Fibroblast of peridontal ligament (primary cell): ENCODE data around the gene CD209.
A peak's percentile ranks its signal among the peaks of the same experiment; 100 is the strongest.

Experiments
- DNase-seq: peaks from one replicate; pipeline ENCODE4 v3.0.0-alpha.2; 2010; ENCODE audit errors: extremely low read depth

Gene CD209

DNA sequence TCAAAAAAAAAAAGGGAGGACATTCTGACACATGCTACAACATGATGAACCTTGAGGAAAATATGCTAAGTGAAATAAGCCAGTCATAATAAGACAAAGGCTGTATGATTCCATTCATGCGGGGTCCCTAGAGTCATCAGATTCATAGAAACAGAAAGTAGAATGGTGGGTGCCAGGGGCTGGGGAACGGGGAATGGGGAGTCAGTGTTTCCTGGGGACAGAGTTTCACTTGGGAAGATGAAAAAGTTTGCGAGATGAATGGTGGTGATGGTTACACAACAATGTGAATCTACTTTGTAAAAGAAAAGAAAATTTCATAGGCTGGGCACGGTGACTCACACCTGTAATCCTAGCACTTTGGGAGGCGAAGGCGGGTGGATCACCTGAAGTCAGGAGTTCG is 9.3 kb downstream of the CD209 start:
- no peak for DNase-seq

DNA sequence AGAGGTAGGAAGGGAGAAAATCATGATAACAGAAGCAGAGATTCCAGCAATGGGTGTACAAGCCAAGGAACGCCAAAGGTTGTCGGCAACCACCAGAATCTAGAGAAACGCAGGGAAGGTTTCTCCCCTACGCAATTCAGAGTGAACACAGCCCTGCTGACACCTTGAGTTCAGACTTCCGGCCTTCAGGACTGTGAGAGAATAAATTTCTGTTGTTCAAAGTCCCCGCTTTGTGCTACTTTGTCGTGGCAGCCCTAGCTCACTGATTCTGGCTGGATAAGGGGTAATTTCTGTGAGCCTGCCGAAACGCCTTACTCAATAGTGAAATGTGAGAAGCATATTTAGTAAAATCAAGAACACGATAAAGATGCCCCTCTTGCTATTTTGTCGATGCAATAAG is 10.1 kb downstream of the CD209 start:
- DNase-seq, result no peak

DNA sequence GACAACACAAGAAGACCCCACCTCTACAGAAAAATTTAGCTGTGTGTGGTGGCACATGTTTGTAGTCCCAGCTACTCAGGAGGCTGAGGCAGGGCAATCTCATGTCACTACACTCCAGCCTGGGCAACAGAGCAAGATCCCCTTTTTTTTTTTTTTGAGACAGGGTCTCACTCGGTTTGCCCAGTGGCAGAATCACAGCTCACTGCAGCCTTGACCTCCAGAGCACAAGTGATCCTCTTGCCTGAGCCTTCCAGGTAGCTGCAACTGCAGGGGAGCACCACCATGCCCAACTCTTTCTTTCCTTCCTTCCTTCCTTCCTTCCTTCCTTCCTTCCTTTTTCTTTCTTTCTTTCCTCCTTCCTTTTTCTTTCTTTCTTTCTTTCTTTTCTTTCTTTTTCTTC is 11.2 kb downstream of the CD209 start:
- DNase-seq, result no peak

DNA sequence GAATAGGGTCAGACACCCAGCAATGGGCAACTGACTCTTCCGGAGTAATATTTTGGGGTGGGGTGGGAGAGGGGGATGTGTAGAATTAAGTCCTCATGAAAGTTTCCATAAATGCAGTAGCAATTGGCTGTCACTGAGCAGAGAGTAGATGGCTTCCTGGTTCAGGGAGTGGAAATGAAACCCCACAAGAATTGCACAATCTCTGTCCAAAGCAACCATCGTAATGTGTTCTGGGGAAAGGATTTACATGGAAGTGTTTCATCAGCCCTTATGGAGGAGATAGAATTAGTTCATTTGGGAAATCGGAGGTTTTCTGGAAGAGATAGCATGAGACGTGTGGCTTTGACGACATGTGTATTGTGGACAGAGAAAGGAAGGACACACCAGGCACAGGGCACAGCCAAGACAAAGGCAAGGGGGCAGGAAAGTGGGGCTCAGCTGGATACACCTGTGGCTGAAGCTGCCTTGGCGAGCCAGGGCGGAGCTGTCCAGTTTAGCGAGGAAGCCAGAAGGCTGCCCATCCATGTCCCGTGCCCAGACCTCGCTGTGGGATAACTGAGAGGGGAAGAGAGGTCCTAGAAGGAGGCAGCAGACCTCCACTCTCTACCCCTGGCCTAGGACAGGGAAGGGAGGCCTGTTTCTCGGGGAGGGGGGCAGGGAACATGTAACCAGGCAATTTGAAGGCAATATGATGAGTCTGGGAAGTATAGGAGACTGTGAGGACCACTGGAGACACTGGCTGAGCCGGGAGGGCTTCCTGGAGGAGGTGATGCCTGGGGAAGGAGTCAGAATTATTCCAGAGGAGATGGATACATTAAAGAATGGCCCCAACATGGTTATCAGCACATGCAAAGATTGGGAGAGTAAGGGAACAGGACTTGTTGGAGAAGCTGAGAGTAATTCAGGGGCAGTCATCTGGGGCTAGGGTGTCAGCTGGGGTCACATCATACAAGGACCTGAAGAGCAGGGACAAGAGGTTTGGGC is 12.8 kb downstream of the CD209 start:
- DNase-seq, result peak; percentile 18

DNA sequence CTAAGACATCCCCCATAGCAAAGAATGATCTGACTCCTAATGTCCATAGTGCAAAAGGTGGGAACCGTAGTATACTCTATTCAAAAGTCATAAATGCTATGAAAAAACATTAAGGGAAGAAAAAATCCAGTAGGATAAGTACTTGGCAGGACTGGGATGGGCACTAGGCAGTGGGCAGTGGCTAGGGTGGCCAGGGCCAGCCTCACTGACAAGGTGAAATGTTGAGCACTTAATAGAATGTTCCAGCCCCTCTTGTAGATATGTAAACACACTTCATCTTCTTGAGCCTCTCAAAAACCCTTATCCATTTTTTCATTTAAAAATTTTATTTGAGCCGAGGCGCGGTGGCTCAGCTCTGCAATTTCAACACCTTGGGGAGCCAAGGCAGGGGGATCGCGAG is 14.0 kb downstream of the CD209 start:
- no peak for DNase-seq

DNA sequence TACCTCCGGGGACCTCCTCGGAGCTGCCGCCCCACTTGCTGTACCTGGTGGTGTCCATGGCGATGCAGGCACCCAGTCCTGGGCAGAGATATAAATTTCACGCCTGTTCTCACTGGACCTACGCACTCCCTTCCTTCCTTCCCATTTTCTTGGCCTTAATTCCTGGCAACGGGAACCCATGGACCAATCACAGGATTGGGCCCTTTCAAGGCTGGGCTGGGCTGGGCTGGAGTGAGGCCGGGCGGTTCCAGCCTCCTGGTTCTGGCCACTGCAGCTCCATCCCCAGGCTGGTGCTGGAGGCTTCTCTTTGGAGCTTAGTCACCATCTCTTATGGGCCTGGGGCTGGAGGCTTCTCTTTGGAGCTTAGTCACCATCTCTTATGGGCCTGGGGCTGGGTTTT is 15.3 kb downstream of the CD209 start, which contains the start of gene CLEC4G:
CLEC4G (minus strand) TSS at position 66 of the 400 bp plus-strand sequence; CDS start at position 58, 8 bp downstream.
- no peak for DNase-seq

DNA sequence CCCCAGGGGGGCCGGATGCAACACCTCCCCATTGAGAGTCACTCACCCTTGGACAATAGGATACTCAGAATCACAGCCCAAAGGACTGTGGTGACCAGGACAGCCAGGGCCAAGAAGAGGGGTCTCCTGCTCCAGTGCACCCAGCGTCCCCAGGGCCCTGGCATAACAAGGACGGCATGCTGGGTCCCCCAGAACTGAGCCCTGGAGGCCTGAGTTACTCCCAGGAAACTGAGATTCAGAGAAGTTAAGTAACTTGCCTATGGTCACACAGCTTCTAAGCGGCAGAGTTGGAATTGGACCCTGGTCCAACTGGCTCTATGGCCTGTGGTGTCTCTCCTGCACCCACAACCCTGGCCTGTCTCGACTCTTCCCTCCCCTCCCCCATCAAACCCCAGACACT is 15.7 kb downstream of the CD209 start:
- DNase-seq, result no peak

DNA sequence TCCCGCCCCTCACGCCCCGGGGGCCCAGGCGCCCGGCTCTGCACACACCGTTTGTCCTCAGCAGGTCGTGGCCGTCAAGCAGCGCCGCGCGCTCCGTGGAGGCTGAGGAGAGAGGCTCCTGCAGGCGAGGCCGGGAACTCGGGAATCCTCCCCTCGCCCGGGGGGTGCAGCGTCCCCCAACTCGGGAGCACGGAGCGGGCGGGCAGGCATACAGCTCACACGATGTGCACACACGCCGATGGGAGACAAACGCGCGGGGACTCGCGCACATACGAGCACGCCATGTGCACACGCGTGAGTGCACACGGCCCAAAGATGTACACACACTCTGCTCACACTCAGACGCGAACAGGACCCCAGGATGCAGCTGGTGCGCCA is 16.1 kb downstream of the CD209 start:
- DNase-seq, result no peak

DNA sequence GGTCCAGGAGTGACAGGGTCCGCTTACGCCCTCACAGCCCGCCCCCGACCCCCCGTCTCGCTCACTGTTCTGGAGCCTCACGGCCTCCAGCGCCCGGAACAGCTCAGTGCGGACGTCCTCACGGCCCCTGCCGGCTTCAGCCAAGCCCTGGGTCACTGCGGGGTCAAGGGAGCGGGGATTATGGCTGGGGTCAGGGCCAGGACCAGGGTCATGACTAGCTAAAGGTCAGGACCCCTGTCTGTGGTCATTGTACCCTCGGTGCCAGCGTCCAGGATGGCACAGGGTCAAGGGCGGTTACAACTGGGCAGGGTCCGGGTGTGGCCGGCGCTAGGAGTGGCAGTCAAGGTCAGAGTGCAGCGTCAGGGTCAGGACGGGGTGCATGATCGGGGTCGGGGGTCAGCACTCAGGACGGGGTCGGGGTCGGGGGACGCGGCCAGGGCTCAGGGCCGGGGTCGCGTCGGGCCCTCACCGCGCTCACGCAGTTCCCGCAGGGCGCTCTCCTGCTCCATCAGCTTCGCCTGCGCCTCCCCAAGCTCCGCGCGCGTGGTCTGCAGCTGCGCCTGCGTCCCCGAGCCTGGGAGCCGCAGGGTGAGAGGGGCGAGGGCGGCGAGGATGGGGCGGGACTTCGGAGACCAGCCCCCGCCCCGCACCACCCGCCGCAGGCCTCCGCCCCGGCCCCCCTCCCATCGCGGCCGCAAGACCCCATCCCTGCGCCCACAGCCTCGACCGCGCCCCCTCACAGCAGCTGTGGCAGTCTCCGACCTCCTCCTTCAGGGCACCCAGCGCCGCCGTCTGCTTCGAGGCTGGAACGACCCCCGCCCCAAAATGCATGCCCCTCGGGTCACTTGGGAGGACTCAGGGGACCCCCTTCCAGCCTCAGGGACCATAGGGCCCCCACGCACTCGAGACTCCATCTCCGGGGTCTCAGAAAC is 16.8 kb downstream of the CD209 start:
- DNase-seq, result no peak

DNA sequence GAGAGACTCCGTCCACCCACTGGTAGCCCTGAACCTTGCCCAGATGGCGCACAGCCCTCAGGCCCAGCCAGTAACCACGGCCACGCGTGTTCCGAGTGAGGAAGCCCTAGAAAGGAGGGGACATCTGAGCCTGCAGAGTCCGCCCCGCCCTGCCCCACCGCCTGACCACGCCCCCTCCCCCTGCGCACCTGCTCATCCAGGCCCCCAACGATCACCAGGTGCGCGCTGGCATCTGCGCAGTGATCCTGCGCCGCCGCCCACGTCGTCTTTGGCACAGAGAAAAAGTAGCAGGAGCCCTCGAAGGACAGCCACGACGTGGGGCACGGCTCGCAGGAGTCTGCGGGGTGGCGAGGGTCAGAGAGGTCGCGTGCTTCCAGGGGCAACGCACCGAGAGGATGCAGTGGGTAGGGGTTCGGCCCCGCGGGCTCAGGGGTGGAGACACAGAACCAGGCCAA is 17.5 kb downstream of the CD209 start:
- no peak for DNase-seq

DNA sequence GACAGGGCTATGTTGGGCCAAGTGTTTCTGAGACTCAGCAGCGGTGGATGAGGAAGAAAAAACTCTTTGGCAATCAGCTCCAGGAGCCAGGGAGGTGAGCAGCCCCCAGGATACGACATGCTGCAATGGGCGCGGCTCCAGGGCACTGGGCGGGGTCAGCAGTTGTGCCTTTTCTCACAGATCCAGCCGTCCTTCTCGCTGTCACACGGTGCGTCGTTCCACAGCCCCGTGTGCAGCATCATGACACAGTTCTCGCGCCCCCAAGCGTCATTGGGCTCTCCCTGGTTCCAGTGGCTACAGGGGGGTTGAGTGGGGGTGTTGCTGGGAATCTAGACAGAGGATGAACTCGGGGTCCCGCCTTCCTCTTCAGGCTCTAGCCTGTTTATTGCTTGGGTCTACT is 18.1 kb downstream of the CD209 start:
- DNase-seq, result no peak

DNA sequence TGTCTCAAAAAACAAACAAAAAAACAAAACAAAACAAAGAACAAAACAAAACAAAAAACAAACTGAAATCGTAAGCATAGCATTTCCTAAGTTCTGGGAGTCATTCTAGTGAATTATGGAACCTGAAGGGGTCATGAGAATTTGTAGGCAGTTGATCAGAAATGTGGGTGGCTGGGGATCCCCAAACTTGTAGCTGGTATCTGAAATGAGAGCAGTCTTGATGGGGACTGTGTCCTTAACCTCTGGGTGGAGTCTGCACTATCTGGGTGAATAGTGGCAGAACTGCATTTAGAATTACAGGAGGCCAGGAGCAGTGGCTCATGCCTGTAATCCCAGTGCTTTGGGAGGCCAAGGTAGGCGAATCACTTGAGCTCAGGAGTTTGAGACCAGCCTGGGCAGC is 21.5 kb downstream of the CD209 start:
- no peak for DNase-seq

DNA sequence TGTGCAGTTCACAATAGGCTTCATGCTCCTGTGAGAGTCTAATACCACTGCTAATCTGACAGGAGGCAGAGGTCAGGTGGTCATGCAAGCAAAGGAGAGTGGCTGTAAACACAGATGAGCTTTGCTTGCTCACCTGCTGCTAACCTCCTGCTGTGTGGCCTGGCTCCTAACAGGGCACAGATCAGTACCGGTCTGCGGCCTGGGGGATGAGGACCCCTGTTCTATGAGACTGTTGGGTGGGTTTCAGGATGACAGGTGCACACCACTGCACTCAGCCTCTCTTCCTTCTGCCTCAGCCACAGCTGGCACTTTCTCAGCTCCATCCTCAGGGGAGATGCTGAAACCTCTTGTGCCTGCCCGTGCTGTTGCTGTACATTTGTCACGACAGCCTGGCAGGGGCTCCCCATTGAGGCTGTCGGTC is 25.1 kb downstream of the CD209 start:
- DNase-seq, result no peak

DNA sequence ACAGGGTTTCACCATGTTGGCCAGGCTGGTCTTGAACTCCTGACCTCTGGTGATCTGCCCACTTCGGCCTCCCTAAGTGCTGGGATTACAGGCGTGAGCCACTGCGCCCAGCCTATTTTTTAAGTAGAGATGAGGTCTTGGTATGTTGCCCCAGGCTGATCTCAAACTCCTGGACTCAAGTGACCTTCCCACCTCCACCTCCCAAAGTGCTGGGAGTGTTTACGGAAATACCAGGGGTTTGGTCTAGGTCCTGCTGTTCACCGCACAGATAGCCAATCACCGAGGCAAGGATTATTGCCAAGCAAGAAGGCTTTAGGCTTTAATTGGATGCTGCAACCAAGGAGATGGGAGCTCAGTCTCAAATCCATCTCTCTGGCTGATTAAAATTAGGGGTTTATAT is 27.0 kb downstream of the CD209 start:
- no peak for DNase-seq

DNA sequence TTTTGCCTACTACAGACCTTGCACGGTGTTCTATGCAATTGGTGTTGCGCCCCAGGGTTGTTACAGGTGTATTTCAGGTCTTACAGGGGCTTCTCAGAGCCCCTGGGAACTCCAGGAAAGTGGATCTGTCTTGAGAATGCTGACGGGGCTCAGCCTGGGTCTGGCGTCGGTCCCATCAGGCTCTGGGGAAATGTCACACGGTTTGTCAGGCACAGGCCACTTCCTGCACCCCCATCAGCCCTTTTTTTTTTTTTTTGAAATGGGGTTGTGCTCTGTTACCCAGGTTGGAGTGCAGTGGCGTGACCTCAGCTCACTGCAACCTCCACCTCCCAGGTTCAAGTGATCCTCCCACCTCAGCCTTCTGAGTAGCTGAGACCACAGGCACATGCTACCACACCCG is 28.7 kb downstream of the CD209 start:
- no peak for DNase-seq

DNA sequence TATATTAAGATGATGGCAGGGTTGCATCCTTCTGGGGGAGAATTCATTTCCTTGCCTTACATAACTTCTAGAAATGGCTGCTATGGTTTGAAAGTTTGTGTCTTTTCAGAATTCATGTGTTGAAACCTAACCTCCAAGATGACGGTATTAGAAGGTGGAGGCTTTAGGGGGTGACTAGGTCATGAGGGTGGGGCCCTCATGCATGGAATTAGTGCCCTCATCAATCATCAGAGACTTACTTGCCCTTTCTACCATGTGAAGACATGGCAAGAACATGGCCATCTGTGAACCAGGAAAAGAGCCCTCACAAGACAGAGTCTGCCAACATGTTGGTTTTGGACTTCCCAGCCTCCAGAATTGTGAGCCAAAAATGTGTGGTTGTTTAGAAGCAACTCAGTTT is 30.6 kb downstream of the CD209 start:
- DNase-seq, result no peak

DNA sequence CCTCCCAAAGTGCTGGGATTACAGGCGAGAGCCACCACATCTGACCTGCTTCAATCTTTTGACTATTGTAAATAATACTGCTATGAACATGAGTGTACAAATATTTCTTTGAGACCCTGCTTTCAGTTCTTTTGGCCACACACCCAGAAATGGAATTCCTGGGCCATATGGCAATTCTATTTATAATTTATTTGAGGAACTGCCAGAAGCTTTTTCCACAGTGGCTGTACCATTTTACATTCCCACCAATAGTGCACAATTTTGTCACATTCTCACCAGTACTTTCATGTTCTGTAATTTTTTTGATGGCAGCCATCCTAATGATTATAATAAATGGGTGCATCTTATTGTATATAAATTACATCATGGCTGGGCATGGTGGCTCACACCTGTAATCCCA is 31.7 kb downstream of the CD209 start:
- no peak for DNase-seq

DNA sequence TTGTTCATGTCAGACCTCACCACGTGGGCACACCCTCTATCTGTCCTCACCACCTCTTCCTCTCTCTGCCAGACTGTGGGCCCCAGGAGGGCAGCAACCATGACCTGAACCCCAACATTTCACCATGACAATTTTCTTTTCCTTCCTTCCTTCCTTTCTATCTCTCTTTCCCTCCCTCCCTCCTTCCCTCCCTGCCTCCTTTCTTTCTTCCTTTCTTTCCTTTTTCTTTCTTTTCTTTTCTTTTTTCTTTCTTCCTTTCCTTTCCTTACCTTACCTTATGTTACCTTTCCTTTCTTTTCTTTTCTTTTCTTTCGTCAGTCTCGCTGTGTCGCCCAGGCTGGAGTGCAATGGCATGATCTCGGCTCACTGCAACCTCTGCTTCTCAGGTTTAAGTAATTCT is 36.7 kb downstream of the CD209 start:
- DNase-seq, result no peak

DNA sequence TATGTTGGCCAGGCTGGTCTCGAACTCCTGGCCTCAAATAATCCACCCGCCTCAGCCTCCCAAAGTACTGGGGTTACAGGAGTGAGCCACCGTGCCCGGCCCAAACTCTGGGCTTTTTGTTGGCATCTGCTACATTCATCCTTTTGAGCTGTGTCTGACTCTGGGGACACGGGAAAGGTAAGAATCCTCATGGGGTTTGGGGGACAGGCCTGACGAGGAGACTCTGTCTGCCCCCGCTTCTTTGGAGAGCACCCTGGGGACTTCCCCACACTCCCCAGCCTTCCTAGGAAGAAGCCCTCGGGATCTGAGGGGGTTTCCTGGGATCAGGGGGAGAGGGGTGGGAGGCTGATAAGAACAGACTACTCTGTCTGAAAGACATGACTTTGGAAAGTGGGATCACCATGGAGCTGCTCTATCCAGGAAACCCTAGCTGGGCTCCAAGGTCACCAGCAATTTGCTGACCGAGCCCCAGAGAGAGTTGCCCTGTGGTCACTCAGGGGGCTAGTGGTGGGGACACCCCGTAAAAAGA is 37.3 kb downstream of the CD209 start:
- DNase-seq, result no peak

DNA sequence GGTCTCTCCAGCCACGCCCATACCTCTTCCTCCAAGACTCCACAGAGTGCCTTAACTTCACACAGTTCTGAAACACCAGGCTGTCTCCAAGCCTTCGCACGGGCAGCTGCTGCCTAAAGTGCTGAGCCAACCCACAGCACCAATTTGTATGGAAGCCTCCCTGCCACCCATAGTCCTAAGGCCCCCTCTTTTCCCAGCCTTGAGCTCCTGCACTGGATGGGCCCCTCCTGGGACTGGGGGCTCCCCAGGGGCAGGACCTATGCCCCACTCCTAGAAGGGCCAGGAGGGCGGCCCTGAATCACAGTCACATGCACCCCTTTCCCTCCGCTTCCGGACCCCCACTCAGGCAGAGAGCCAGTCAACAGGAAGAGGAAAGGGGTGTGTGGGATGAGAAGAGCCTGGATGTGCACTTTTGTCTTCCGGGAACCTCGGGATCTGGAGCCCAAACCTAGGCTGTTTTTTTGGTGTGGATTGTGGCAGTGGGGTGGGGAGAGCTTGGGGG is 40.3 kb downstream of the CD209 start:
- DNase-seq, result no peak

DNA sequence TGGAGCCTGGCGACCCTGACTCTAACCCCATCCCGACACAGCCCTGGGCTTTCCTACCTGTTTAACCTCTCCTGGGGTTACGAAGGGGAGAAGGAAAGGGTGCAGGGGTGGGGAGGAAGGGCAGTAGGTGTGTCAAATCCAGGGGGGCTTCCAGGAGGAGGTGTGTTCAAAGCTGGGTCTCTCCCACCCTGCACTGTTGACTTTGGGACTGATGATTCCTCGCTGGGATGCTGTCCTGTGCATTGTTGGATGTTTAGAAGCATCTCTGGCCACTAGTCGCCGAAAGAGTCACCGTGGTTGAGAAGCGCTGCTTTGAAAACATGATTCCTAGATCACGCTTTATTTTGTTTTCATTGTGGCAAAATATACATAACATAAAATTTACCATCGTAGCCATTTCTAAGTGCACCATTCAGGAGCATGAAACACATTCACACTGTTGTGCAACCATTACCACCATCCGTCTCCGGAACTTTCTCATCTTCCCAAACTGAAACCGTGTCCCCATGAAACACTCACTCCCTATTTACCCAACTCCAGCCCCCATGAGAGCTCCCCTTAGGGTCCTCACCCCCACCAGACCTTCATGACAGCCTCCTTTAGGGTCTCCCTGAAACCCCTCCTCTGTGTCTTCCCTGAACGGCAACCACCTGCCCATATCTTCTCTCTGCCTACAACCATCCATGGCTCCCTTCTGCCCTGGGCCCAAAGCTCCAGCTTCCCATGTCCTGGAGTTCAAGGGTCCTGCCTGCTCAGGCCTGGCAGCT is 41.0 kb downstream of the CD209 start:
- DNase-seq, result no peak
